22Rv1 (cell line): ENCODE results near the gene COL4A5.

Experiments
- H3K27ac ChIP-seq: fragments of 450-650 bp; 2 replicates; pipeline ENCODE4 v1.5.1; 2017
- CTCF ChIP-seq: fragments of 450-650 bp; IDR thresholded peaks from 2 replicates; pipeline ENCODE4 v1.5.1; 2017; ENCODE audit warnings: mild to moderate bottlenecking
- ZFX ChIP-seq: fragments of 450-650 bp; IDR thresholded peaks from 2 replicates; pipeline ENCODE4 v1.6.1; 2017; ENCODE audit warnings: antibody characterized with exemption, borderline replicate concordance

COL4A5 gene

GRCh38 chrX:108415146-108415545, 24.5 kb upstream of the COL4A5 start:
- TF ChIP-seq ZFX (no peak), CTCF (no peak)
- H3K27ac ChIP-seq: no peak overlapping the region

GRCh38 chrX:108415891-108416290, 23.7 kb upstream of the COL4A5 start:
- no peak overlapping the region for H3K27ac ChIP-seq
- TF ChIP-seq CTCF (no peak), ZFX (no peak)

GRCh38 chrX:108417257-108417656, 22.4 kb upstream of the COL4A5 start:
- H3K27ac ChIP-seq: no peak overlapping the region
- no peak for TF ChIP-seq ZFX
- TF ChIP-seq CTCF: no peak

- TF ChIP-seq CTCF (no peak), ZFX (no peak)
- no peak overlapping the region for H3K27ac ChIP-seq
Observed at GRCh38 chrX:108419401-108419800, 20.2 kb upstream of the COL4A5 start.

GRCh38 chrX:108420481-108420880, 19.2 kb upstream of the COL4A5 start:
- no peak for TF ChIP-seq CTCF
- TF ChIP-seq ZFX: no peak
- no peak overlapping the region for H3K27ac ChIP-seq

- no peak overlapping the region for H3K27ac ChIP-seq
- TF ChIP-seq CTCF (no peak), ZFX (no peak)
Observed at GRCh38 chrX:108426262-108426661, 13.4 kb upstream of the COL4A5 start.

GRCh38 chrX:108435261-108435660, 4.4 kb upstream of the COL4A5 start:
- H3K27ac ChIP-seq: no peak overlapping the region
- TF ChIP-seq CTCF: no peak
- no peak for TF ChIP-seq ZFX
